HepG2 (cell line): ENCODE results near the gene DGCR8. TPM values are rescaled to one million over a fixed set of nuclear protein-coding genes. Genes with fewer than 3 reads are reported as not detected.

Source experiments
- AGO2 ChIP-seq: fragments of 200-400 bp; formaldehyde crosslinking; optimal IDR thresholded peaks from 2 replicates; pipeline ENCODE3; 2017; ENCODE audit warnings: mild to moderate bottlenecking, low read depth, low read length, moderate library complexity
- HDAC1 ChIP-seq: sonication (generic); formaldehyde crosslinking; IDR thresholded peaks from 2 replicates; pipeline ENCODE4 v1.5.1; 2020; ENCODE audit warnings: mild to moderate bottlenecking, missing genetic modification reagents
- HES4 ChIP-seq: sonication (generic); formaldehyde crosslinking; IDR thresholded peaks from 2 replicates; pipeline ENCODE4 v1.9.0; 2021; ENCODE audit warnings: mild to moderate bottlenecking, missing genetic modification reagents, borderline replicate concordance
- HOXA5 ChIP-seq: sonication (generic); formaldehyde crosslinking; IDR thresholded peaks from 2 replicates; pipeline ENCODE4 v1.4.0; 2020; ENCODE audit warnings: missing genetic modification reagents
- MEF2D ChIP-seq: sonication (generic); formaldehyde crosslinking; IDR thresholded peaks from 2 replicates; pipeline ENCODE4 v1.5.1; 2020; ENCODE audit warnings: mild to moderate bottlenecking, missing genetic modification reagents
- ZBTB7B ChIP-seq: sonication (generic); formaldehyde crosslinking; IDR thresholded peaks from 2 replicates; pipeline ENCODE4 v1.4.0; 2020; ENCODE audit warnings: missing genetic modification reagents
- ZNF746 ChIP-seq: sonication (generic); formaldehyde crosslinking; IDR thresholded peaks from 2 replicates; pipeline ENCODE4 v1.8.0; 2022; ENCODE audit warnings: mild to moderate bottlenecking, missing genetic modification reagents
- ZNF777 ChIP-seq: sonication (generic); formaldehyde crosslinking; IDR thresholded peaks from 2 replicates; pipeline ENCODE4 v1.4.0; 2020; ENCODE audit warnings: missing genetic modification reagents
- polyA plus RNA-seq, 8 experiments: library from polyadenylated mRNA; depleted of rRNA in 3 of 8; stranded (reverse) in 7 of 8; unstranded in 1 of 8; fragments of >200 nt; fragmentation: Illumina TruSeq in 4 of 8; extraction: Trizol in 4 of 8; gene quantifications; 2 replicates each; pipeline versions ENCODE4 v1.2.1 to v1.2.3, GENCODE V29; 2011 to 2016; ENCODE audit warnings: low read depth in 4 of 8, missing spikeins in 1 of 8, mixed read lengths in 1 of 8; ENCODE audit not compliant: insufficient read depth in 1 of 8
- total RNA-seq, 5 experiments: library from RNA; depleted of rRNA; stranded (reverse); fragments of >200 nt; fragmentation: Illumina TruSeq; extraction: Trizol; gene quantifications; 2 replicates each; pipeline ENCODE4 v1.2.3, GENCODE V29; 2016; ENCODE audit warnings: low read depth in 1 of 5
- TF ChIP-seq, protein P1 (sequence below): sonication (generic); formaldehyde crosslinking; conservative IDR thresholded peaks from 2 replicates; pipeline ENCODE4 v1.4.0; 2020; ENCODE audit warnings: mild to moderate bottlenecking, missing genetic modification reagents, moderate library complexity
- TF ChIP-seq, protein P2 (sequence below): sonication (generic); formaldehyde crosslinking; IDR thresholded peaks from 2 replicates; pipeline ENCODE4 v1.4.0; 2020; ENCODE audit warnings: missing genetic modification reagents
- TF ChIP-seq, protein P3 (sequence below): sonication (generic); formaldehyde crosslinking; IDR thresholded peaks from 2 replicates; pipeline ENCODE4 v1.4.0; 2020; ENCODE audit warnings: missing genetic modification reagents
- TF ChIP-seq, protein P4 (sequence below), 2 experiments: sonication (generic) in 1 of 2; formaldehyde crosslinking in 1 of 2; IDR thresholded peaks; 2 replicates each; pipeline versions ENCODE4 v1.4.0 to v1.6.1; 2016 to 2020; ENCODE audit warnings: borderline replicate concordance in 1 of 2, low read depth in 1 of 2, mild to moderate bottlenecking in 1 of 2, missing genetic modification reagents in 1 of 2
- TF ChIP-seq, protein P5 (sequence below): sonication (generic); formaldehyde crosslinking; IDR thresholded peaks from 2 replicates; pipeline ENCODE4 v1.4.0; 2020; ENCODE audit warnings: missing genetic modification reagents

The DGCR8 gene
- total and polyA plus RNA-seq, 2 of the 13 experiments (the other 11 are each of a cell fraction or from before 2014, with no cell fraction given): 10.2 to 23.2 TPM

DNA sequence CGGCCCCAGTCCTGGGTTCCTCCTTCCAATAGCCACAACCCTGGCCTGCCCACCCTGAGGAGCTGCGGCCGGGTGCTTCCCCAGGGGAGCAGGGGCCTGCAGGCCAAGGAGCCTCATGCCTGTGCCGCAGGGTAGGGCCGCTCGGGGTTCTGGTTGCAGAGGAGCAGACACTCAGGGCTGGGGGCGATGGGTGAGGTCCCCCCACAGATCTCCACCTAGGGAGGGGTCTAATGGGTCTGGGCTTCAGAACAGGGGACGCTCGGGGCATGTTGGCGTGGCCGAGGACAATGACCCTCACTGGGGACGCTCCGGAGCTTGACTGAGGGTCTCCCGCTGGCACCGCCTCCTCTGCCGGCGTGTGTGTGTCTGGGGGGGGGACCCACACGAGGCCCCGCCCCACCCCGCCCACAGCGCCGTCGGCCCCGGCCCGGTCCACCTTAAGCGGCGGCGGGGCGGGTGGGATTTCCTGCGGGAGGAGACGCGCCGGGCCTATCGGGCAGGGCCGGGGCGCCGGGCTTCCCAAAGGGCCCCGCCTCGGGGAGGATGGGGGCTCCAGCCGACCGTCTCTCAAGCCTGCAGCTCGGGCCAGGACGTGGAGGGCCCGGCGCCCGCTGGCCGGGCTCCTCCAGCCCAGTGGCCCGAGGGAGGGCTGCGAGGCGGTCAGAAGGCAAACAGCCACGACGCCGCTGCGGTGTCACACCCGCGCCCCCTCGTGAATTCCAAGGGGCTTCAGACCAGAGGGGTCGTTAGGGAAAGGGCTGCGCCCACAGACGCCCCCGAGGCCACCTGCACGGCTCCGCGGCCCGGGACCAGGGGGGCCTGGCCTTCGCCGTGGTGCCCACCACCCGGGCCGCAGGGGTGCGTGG, 50.9 kb downstream of the DGCR8 start (continued):
- TF ChIP-seq, protein P1, sequence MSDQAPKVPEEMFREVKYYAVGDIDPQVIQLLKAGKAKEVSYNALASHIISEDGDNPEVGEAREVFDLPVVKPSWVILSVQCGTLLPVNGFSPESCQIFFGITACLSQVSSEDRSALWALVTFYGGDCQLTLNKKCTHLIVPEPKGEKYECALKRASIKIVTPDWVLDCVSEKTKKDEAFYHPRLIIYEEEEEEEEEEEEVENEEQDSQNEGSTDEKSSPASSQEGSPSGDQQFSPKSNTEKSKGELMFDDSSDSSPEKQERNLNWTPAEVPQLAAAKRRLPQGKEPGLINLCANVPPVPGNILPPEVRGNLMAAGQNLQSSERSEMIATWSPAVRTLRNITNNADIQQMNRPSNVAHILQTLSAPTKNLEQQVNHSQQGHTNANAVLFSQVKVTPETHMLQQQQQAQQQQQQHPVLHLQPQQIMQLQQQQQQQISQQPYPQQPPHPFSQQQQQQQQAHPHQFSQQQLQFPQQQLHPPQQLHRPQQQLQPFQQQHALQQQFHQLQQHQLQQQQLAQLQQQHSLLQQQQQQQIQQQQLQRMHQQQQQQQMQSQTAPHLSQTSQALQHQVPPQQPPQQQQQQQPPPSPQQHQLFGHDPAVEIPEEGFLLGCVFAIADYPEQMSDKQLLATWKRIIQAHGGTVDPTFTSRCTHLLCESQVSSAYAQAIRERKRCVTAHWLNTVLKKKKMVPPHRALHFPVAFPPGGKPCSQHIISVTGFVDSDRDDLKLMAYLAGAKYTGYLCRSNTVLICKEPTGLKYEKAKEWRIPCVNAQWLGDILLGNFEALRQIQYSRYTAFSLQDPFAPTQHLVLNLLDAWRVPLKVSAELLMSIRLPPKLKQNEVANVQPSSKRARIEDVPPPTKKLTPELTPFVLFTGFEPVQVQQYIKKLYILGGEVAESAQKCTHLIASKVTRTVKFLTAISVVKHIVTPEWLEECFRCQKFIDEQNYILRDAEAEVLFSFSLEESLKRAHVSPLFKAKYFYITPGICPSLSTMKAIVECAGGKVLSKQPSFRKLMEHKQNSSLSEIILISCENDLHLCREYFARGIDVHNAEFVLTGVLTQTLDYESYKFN (CRISPR knock-in tag): no peak
- TF ChIP-seq, protein P2, sequence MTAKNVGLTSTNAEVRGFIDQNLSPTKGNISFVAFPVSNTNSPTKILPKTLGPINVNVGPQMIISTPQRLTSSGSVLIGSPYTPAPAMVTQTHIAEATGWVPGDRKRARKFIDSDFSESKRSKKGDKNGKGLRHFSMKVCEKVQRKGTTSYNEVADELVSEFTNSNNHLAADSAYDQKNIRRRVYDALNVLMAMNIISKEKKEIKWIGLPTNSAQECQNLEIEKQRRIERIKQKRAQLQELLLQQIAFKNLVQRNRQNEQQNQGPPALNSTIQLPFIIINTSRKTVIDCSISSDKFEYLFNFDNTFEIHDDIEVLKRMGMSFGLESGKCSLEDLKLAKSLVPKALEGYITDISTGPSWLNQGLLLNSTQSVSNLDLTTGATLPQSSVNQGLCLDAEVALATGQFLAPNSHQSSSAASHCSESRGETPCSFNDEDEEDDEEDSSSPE: 0 out of 2 replicates have a peak, but pooled peaks have one; percentile 20
- TF ChIP-seq HDAC1 (CRISPR knock-in tag): 0 out of 2 replicates have a peak, but pooled peaks have one; percentile 12
- TF ChIP-seq, protein P3, sequence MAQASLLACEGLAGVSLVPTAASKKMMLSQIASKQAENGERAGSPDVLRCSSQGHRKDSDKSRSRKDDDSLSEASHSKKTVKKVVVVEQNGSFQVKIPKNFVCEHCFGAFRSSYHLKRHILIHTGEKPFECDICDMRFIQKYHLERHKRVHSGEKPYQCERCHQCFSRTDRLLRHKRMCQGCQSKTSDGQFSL (CRISPR knock-in tag): peak; percentile 63; the same call in 1 of the 2 replicates
- TF ChIP-seq, protein P4, sequence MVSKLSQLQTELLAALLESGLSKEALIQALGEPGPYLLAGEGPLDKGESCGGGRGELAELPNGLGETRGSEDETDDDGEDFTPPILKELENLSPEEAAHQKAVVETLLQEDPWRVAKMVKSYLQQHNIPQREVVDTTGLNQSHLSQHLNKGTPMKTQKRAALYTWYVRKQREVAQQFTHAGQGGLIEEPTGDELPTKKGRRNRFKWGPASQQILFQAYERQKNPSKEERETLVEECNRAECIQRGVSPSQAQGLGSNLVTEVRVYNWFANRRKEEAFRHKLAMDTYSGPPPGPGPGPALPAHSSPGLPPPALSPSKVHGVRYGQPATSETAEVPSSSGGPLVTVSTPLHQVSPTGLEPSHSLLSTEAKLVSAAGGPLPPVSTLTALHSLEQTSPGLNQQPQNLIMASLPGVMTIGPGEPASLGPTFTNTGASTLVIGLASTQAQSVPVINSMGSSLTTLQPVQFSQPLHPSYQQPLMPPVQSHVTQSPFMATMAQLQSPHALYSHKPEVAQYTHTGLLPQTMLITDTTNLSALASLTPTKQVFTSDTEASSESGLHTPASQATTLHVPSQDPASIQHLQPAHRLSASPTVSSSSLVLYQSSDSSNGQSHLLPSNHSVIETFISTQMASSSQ (IDR thresholded peaks at IDR 0.05; ENCODE audit: low read depth): no peak
- TF ChIP-seq, protein P4 (CRISPR knock-in tag; IDR thresholded peaks at IDR 0.05; ENCODE audit: borderline replicate concordance): no peak
- TF ChIP-seq ZNF746 (CRISPR knock-in tag): peak; percentile 19; the same call in 1 of the 2 replicates
- no peak for TF ChIP-seq HOXA5 (CRISPR knock-in tag)
- TF ChIP-seq HES4 (CRISPR knock-in tag): 0 out of 2 replicates have a peak, but pooled peaks have one; percentile 29
- TF ChIP-seq ZNF777 (CRISPR knock-in tag): peak; percentile 81
- TF ChIP-seq ZBTB7B (CRISPR knock-in tag): peak; percentile 26; the same call in 1 of the 2 replicates
- peak; percentile 26; the same call in 1 of the 2 replicates for TF ChIP-seq MEF2D (CRISPR knock-in tag)
- TF ChIP-seq, protein P5, sequence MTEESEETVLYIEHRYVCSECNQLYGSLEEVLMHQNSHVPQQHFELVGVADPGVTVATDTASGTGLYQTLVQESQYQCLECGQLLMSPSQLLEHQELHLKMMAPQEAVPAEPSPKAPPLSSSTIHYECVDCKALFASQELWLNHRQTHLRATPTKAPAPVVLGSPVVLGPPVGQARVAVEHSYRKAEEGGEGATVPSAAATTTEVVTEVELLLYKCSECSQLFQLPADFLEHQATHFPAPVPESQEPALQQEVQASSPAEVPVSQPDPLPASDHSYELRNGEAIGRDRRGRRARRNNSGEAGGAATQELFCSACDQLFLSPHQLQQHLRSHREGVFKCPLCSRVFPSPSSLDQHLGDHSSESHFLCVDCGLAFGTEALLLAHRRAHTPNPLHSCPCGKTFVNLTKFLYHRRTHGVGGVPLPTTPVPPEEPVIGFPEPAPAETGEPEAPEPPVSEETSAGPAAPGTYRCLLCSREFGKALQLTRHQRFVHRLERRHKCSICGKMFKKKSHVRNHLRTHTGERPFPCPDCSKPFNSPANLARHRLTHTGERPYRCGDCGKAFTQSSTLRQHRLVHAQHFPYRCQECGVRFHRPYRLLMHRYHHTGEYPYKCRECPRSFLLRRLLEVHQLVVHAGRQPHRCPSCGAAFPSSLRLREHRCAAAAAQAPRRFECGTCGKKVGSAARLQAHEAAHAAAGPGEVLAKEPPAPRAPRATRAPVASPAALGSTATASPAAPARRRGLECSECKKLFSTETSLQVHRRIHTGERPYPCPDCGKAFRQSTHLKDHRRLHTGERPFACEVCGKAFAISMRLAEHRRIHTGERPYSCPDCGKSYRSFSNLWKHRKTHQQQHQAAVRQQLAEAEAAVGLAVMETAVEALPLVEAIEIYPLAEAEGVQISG (CRISPR knock-in tag): peak; percentile 10; the same call in 1 of the 2 replicates
- peak; percentile 33 for TF ChIP-seq AGO2
